ENCODE data around the gene ACO1.

ACO1 gene

GRCh38 chr9:32487981-32488380 lies 103.5 kb downstream of the ACO1 start:
- no peak for DNase-seq (ENCODE audit: low read depth, low spot score)

- no peak for DNase-seq (ENCODE audit: low read depth, low spot score)
Observed at GRCh38 chr9:32490601-32491000, 106.2 kb downstream of the ACO1 start.

- no peak for DNase-seq (ENCODE audit: low read depth, low spot score)
Observed at GRCh38 chr9:32497921-32498320, 113.5 kb downstream of the ACO1 start.

GRCh38 chr9:32500768-32501167 lies 116.3 kb downstream of the ACO1 start:
- no peak for DNase-seq (ENCODE audit: low read depth, low spot score)

GRCh38 chr9:32501868-32502267 lies 117.4 kb downstream of the ACO1 start:
- no peak for DNase-seq (ENCODE audit: low read depth, low spot score)

- DNase-seq (ENCODE audit: low read depth, low spot score) = no peak
Observed at GRCh38 chr9:32502464-32502863, 118.0 kb downstream of the ACO1 start.

GRCh38 chr9:32503008-32503407 lies 118.6 kb downstream of the ACO1 start:
- DNase-seq (ENCODE audit: low read depth, low spot score) = no peak
